IMR-90 (cell line): ENCODE results near the gene JPH3.

ENCODE experiments used
- CTCF ChIP-seq: conservative IDR thresholded peaks from 2 replicates; pipeline ENCODE4 v1.5.1; 2012; ENCODE audit warnings: mild to moderate bottlenecking, low read depth, low read length, improper control_type of control experiment
- MXI1 ChIP-seq: IDR thresholded peaks from 2 replicates; pipeline ENCODE4 v1.6.1; 2012; ENCODE audit warnings: low read depth, mild to moderate bottlenecking, low read length, moderate library complexity, borderline replicate concordance
- POLR2A ChIP-seq: IDR thresholded peaks from 2 replicates; pipeline ENCODE4 v1.6.1; 2012; ENCODE audit warnings: mild to moderate bottlenecking, low read depth, low read length
- RFX5 ChIP-seq: IDR thresholded peaks from 2 replicates; pipeline ENCODE4 v1.8.0; 2012; ENCODE audit warnings: low read depth, mild to moderate bottlenecking, low read length, moderate library complexity
- USF2 ChIP-seq: fragments of 150-350 bp; IDR thresholded peaks from 2 replicates; pipeline ENCODE4 v1.6.1; 2017; ENCODE audit warnings: mild to moderate bottlenecking, antibody characterized with exemption, low read length, low read depth

- TF ChIP-seq CTCF, result no peak
- no peak for TF ChIP-seq USF2
- no peak for TF ChIP-seq RFX5
- TF ChIP-seq POLR2A, result no peak
- TF ChIP-seq MXI1, result no peak
Measured at GRCh38 chr16:87620201-87620495, 17.8 kb downstream of the JPH3 start.
